HPDE6-E6E7 (cell line): ENCODE results near the gene HAAO.

Source experiments
- DNase-seq: peaks from one replicate; pipeline ENCODE4 v3.0.0; 2011; ENCODE audit warnings: missing footprints; ENCODE audit errors: extremely low spot score

HAAO gene

DNA sequence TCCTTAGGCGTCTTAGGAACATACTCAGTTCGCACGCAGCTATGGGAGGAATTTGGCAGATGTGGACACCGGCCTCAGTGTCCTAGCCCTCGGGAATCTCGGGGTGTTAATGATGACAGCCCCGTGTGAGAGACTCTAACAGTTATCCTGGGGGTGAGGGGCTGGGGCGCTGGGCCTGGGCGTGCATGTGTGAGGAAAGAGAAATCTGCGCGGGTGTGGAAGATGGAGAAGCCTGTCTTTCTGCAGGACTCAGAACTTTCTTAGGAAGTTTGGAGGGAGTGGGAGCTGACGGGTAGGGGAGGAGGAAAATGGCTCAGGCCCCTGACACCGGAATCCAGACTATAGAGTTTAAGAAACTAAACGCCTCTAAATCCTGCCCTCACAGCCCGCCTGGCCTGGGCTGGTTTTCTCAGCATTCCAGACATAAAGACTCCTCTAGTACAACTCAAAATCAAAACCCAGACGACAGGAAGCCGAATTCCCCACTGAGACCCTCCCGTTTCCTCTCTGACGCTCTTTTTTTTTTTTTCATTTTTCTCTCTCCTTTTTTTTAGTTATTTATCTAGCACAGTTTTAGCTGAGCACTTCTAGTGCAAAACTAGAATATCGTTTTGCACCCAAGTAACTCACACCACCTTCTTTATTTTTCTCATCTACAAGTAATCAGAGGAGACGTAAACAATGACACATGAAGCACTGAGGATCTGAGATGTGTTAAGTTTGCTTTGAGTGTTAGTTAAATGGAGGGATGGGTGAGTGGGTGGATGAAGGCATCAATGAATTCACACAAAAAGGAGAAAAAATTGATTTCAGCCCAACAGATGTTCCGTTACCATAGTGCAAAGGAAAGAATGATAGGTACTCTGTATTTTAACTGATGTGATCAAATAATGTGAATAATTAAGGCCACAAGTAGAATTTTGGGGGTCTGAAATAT, 1.2 kb upstream of the HAAO start:
- no peak for DNase-seq

DNA sequence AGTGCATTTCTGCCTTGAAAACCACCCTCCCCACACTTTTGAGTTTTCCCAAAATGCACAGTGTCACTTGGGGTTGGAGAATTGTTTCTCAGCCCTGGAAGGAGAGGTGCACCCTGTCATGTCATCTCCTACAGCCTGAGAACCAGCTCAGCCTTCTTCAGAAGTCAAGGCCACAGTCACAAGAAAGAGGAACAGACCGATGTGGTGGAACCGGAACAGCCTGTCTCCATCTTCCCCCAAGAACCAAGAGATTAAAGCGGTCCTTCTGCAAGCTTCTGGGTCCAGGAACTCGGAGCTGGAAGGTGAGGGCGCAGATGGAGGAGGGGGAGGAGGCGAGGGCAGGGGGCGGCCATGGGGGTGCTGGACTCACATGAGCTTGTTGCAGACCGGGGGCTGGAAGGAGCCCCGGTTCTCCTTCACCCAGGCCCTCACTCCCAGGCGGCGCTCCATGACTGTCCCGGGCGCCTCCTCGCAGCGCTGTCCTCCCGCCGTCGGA, 248 bp downstream of the HAAO start:
- no peak for DNase-seq

DNA sequence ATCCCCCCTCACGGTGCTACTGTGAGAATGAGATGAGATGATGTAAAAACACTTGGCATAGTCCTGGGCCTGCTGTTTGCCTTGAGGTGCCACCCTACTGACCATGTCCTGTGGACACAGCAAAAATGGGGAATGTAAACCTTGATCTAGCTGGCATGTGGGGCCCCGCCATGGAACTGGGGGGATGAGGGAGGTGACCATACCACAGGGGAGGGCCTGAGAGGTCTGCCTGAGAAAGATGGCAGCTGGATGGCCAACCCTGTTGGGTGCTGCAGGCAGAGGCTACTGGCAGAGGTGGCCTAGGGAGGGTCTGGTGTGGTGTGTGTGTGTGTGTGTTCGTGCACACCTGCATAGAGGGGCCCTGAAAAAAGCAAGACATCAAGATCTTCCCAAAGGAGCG, 777 bp downstream of the HAAO start:
- no peak for DNase-seq

DNA sequence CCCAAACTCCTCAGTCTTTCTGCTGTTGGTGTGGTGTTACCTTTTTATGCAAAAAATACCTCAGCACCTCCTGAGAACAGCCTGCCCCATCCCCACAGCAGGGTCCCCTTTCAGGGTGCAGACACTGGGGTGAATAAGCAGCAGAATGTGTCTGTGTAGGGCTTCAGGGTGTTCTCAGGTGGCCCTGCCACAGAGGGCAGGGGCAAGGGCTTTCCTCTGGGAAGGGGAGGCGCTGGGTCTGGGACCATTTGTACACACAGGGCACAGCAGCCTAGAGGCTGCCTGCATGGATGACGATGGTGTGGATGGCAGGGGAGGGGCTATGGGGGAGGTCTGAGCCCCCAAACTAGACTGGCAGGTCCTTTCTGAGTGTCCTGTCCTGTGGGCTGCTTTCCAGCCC, 2.6 kb downstream of the HAAO start:
- no peak for DNase-seq

DNA sequence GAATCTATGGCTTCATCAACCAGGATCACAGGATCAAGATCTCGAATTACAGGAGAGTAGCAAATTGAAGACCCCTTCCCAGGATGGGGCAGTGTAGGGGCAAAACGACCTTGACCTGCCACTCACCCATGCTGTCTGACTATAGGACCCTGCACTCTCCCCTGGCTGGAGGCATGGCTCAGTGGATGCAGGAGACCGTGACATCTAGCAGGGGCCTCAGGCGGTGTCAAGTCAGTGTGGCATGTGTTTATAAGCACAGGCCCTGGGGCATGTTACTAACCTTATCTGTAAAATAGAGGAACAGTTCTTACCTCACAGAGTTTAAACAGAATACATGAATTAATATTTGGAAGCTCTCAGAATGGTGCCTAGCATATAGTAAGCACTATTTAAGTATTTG, 3.5 kb downstream of the HAAO start:
- DNase-seq, result no peak

DNA sequence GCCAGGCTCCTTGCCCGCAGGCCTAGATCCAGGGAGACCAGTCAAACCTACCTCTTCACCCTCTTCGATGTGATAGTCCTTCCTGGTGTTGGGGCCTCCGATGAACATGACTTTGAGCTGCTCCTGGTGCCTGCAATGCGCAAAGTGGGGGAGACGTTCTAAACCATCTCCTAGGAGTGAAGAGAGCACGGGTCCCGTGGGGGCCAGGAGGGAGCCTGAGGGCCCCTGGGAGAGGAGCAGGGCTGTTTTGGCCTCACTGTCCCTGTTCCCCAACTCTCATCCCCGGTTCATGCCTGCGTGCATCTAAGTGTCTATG, 3.9 kb downstream of the HAAO start:
- DNase-seq, result no peak

DNA sequence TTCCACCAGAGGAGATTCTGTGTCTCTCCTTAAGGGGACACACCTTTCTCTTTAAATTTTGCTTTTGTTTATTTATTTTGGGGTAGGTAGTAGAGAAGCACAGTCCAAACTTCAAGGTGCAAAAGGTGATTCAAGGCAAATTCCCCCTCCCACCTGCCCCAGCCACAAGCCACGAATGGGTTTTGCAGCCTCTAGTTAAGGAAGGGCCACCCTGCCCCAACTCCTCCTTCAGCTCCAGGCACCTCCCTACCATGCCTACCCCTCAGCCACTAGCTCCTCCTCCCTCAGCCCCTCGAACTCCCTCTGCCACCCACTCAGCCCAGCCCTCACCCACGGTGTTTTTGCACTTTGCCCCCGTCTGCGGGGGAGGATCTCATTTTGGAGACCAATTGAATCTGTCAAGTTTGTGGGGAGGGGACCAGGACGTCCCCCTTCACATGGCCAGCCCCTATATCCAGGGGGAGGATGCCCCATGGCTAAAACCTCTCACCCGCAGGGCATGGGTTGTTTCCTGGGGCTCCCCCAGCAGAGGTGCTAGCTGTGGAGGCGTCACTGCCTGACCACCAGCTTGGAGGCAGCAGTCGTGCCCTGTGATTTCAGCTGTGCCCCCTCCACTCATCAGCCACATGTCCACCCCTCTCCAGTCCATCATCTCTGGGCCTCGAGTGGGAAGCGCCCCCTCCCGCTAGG, 4.5 kb downstream of the HAAO start:
- DNase-seq, result no peak

DNA sequence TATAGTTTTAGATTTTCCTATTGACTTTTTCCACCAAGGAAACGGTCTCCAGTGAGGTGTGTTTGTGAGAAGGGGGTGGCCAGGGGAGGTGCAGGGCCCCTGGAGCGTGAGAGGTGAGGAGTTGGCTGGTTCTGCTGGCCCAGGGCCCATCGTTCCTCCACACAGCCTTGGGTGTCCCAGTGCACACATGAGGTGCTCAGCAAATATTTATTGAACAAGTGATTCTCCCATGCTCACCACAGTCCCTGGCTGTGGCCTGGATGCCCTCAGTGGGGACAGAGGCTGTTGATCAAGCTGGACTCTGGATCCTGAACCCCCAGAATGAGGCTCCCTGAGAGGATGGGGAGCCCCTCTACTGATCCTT, 5.0 kb downstream of the HAAO start:
- DNase-seq, result no peak

DNA sequence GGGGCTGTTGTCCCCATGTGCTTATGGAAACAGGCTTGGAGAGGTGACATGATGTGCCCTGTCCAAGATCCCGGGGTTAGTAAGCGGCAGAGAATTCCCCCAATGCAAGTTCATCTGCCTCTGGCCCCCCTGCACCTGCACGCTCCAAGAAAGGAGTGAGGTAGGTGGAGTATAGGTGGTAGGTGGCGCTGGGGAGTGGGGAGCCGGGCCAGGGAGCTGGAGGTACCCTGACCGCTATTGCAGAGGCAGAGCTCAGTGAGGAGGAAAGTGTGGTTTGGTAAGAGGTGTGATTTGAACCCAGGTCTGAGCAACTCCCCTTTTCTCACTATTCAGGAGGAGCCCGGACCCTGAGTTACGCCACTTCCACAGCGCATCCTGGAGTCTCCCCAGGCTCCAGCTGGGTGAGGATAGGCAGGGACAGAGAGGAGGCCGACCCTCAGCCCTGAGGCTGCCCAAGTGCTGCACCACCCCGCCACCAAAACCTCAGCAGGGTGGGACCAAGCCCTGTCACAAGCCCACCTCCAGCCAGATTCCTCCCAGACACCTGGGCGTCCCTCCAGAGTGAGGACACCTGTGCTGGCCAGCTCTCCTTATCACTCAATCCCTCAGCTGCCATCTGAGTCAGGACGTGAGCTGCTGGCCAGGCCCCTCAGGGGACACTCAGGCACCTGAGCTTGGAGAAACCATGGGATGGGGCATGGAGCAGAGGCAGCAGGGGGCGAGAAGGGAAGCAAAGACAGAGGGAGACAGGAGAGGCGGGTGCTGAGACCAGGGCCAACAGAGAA, 5.6 kb downstream of the HAAO start:
- DNase-seq, result no peak

DNA sequence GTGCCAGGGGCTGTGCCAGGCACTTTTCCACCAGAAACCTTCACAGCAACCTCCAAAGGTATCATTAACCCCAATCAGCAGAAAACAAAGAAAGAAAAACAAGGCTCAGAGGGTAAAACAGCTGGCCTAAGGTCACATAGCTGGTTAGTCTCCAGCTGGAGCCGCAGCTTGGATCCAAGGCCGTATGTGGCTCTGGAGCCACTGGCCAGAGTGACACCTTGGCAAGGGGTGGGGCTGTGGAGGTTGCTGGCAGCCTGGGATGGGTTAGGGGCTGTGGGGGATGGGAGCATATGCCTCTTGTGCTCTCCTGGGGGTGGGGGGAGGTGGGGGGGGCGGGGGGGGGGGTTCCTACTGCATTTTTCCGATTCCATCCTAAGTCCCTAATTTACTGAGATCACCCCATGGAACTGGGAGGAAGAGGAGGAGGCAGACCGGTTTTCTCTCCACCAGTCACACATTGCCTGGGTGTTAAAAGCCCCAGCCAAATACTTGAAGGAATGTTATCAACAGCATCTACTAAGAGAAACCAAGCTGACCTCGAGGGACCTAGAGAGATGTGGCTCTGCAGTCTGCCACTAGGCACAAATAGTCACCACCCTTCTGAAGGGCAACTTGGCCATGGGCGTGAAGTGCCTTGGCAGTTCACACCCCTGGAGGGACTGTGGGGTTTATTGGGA, 8.0 kb downstream of the HAAO start:
- DNase-seq, result no peak

DNA sequence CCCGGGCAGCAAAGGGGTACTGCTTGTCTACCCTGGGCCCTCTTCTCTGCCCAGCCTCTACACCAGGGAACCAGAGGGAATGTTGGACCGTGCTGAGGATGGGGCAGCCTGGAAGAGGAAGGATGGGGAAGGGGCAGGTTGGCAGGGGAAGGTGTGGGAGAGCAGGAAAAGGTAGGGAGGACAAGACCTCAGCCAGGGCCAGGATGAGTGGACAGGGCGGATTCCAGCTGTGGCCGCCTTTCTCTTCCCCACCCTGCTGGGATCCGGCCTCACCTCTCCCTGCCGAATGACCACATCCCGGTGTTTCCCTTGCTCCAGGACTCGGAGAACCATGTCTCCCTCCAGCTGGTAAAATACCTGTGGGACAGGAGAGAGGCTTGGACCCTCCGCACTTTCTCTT, 8.9 kb downstream of the HAAO start:
- DNase-seq, result no peak

DNA sequence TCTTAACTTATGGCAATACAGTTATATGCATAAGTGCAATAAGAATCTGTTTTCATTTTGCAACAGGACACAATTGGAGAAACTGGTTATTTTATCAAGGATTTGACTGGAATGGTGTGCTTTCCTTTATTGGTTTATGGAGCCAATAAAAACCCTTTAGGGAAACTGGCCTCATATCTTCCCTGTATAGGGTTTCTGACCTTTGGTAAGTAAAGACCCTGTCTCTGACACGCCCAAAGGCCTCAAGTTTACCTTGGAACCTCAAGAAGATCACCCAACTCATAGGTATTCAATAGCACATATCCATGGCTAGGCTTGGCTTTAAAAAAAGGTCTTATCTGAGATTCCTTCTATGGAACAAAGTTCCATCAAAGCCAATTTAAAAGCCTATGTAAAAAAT, 11.2 kb downstream of the HAAO start:
- no peak for DNase-seq

DNA sequence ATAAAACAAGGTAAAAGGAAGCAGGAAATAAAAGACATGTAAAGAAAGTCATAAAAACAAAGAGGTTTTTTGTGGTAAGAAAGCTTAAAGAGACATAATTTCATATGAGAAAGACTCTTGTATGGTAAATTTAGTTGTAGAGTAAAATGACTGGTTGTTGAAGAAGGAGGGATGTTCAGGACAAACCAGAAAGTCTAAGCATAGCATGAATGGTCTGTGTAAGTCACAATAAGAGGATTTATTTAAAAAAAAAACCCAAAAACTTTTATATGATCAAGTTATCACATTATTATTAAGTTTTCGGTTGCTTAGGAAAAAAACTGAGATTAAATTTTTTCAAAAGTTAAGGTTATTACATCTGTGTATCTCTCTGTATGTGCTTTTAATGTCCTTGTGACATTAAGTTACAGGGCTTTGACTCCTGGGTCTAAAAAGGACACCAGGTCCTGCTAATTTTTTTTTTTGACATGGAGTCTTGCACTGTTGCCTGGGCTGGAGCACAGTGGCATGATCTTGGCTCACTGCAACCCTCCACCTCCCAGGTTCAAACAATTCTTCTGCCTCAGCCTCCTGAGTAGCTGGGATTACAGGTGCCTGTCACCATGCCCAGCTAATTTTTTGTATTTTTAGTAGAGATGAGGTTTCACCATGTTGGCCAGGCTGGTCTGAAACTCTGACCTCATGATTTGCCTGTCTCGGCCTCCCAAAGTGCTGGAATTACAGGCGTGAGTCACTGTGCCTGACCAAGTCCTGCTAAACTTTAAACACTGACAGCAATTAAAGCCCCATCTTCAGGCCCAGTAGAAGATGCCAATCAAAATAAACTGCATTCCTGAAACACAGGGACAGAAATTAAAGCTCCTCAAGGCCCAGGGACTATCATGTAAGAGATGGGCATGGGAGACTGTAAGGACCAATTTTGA, 14.2 kb downstream of the HAAO start:
- no peak for DNase-seq

DNA sequence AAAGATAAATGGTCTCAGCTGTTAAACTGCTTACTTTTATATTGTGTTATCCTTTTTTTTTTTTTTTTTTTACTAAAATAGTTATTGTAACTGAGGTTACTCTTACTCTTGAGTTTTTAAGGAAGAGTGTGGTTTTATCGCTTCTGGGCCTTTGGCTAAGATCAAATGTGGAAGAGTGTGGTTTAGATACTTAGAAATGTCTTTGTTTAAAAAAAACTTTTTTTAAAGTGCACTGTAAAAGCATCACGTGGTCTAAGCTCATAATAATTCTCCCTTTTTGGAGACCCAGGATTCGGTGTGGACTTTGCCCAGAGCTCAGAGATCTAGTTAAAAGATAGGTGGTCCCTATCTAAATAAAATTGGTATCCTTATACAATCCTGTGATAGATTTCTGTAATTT, 16.6 kb downstream of the HAAO start:
- DNase-seq, result no peak

DNA sequence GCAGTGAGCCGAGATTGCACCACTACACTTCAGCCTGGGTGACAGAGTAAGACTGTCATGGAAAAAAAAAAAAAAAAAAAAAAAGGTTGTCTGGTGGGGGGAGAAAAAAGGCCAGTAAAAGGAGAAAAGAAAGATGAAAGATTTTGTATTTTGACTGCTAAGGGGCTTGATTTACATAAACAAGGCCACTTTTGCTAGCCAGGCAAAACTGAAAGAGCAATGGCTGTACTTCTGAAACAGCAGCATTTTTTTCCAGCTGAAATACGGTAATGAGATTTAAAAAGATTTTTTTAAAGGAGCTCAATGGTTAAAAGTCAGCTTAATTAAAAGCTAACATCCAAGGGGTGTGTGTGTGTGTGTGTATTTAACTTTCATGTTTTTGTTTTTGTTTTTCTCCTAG, 17.2 kb downstream of the HAAO start:
- DNase-seq, result no peak

DNA sequence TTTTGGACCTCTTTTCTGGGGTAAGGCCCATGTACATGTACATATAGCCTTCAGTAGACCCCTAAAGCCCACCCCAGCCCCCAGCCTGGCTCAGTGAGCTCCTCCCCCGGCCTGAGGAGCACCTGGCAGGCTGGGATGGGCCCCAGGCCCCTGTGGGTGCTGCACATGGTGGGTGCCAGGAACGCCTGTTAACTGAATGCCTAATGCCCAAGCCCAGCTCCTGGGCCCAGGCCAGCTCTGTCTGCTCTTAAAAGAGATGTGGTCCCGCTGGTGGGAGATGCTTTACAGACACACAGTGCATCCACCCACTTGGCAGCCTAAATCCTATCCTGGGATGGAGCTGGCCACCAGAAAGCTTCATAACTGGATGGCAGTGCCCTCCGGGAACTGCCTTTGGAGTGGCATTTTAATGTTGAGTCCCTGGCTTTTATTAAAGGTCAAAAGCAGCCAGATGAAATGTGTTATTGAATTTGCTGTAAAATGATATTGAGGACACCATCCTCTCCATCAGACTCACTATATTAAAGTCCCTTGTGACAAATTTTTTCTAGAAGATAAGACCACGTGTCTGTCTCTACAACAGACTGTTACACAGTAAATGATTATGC, 20.7 kb downstream of the HAAO start:
- DNase-seq, result no peak

DNA sequence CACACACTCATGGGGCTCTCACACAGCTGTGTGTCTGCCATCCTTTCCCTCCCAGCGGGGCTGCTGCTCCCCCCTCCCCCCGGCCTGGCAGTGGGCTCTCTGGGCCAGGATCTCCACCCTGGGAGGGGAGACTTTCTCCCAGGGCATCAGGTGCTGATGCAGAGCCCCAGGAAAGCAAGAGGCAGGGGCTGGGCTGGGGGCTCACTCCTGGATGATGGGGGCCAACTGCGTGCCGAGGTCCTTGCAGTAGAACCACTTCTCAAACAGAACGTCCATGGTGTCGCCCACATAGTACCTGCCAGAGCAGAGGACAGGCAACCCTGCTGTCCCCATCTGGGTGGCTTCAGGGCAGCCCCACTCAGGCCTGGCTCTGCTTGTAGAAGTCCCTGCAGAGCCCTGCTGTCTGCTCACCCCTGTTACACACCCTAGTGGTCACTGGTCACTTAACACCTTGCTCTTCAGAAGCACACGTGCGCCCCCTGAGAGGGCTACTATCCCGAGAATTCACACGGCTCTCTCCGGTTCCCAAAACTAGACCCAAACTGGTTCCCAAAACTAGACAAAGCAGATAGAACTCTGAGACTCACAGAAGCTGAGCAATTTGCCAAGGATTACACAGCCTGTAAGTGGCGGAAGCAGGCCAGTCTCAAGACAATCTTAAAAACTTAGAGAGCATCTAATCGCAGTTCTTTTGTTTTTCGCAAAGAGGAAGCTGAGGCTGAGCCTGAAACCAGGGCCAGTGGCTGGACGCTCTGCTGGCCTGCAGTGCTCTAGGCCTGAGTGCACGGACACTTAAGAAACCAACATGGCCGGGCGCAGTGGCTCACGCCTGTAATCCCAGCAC, 21.9 kb downstream of the HAAO start:
- peak; percentile 23 for DNase-seq

DNA sequence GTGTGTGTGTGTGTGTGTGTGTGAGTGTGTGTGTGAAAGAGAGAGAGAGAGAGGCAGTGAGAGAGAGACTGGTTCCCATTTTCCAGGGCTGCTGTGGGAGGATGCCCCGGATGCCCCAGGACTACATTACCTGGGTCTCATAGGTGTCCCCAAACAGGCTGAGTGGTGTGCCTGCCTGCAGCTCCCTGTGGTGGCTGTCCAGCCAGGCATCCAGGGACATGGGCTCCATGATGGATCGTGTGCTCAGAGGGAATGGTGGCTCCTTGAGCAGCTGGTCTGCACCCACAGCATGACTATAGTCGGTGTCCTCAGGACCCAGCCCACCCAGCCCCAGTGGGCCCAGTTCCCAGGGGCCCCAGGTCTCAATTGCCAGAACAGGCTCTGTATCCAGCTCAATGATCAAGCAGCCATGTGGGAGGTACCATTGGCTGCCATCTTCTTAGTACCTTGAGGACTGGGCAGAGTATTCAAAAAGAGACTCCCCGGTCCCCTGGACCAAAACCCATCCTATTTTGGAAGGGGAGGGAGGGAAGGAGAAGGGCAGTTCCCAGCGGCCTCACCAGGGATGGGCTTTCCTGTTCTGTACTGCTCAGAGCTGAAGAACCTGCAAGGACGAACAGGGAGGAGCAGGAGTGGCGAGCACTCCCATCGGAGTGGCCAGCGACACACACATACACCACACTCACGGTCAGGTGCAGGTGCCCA, 22.6 kb downstream of the HAAO start:
- DNase-seq, result no peak

DNA sequence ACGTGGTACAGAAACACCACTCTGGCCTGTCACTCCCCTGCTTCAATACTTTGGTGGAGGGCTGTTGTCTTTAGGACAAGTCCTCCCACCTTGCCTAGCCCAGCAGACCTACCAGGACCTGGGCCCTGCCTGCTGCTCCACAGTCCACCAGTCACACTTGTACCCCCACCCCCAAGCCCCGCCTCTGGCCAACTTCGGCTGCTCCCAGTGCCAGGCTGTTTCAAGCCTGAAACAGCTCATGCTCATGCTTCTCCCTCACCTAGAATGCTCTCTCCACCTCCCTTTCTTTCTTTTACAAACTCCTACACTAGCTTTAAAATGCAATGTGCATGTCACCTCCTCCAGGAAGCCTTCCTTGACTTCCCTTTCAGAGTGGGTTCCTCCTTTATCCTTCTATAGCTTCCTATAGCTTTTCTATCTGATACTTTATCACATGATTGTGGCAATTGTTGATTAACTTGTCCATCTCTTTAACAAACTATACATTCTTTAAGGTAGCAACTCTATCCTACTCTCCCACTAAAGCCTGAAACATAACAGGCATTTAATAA, 23.6 kb downstream of the HAAO start:
- DNase-seq, result no peak
